ENCODE data around the gene KDM4C.

DNA sequence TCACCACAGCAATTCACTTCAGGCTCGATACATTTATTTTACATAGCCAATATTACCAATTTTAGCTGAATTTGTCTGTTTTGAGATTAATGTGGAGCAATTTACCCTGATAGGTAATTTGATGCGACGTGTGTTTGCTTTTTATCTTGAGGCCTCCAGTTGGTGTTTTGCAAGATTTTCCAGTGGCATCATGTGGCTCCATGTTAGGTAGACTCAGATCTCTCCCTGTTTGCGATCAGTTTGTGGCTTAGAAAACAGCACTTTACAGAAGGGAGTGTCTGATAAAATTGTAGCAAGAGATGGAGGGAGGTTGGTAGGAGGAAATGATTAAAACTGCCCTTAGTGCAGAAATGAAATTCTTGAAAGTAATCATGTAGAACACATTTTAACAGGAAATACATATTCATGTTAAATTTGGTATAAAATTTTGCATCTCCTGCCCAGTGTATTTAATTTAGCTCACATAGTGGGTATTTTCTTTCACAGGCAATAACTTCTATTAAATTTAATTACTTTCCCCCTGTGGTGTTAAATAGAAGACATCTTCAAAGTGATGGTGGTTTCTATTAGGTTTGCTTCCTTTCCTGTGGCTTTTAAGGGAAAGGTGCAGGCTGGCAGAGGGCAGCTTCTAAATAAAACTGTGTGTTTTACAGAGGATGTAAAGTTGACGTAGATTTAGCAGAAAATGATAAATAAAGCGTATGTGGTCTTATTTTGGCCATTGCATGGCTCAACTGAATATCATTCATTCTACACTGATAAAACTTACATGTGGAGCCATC, 135.8 kb downstream of the KDM4C start:
- no peak for TF ChIP-seq EZH2 (IDR thresholded peaks at IDR 0.05; ENCODE audit: borderline replicate concordance, low read depth, low read length, severe bottlenecking)
- TF ChIP-seq, protein P1, sequence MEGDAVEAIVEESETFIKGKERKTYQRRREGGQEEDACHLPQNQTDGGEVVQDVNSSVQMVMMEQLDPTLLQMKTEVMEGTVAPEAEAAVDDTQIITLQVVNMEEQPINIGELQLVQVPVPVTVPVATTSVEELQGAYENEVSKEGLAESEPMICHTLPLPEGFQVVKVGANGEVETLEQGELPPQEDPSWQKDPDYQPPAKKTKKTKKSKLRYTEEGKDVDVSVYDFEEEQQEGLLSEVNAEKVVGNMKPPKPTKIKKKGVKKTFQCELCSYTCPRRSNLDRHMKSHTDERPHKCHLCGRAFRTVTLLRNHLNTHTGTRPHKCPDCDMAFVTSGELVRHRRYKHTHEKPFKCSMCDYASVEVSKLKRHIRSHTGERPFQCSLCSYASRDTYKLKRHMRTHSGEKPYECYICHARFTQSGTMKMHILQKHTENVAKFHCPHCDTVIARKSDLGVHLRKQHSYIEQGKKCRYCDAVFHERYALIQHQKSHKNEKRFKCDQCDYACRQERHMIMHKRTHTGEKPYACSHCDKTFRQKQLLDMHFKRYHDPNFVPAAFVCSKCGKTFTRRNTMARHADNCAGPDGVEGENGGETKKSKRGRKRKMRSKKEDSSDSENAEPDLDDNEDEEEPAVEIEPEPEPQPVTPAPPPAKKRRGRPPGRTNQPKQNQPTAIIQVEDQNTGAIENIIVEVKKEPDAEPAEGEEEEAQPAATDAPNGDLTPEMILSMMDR (IDR thresholded peaks at IDR 0.05; ENCODE audit: borderline replicate concordance, extremely low read depth, low read length, poor library complexity, severe bottlenecking), result no peak

Data from DND-41 (cell line).